Endometrial microvascular endothelial cells (primary cell): ENCODE data around the gene MTHFD1L. TPM values are rescaled to one million over a fixed set of nuclear protein-coding genes. Genes with fewer than 3 reads are reported as not detected.

Experiments used
- in situ Hi-C: cut with HindIII; loops from 2 replicates; pipeline ENCODE4 v1.10.0; 2017; ENCODE audit warnings: low sequenced_read_pairs, low pct_unique_long_range_greater_than_20kb; ENCODE audit errors: inconsistent ontology term
- total RNA-seq: library from RNA; depleted of rRNA; stranded (reverse); fragments of >200 nt; gene quantifications from one replicate; pipeline ENCODE4 v1.2.3, GENCODE V29; 2015; ENCODE audit errors: inconsistent ontology term

MTHFD1L gene
- total RNA-seq, 1 donor from 2014 or later: 48.4 TPM

GRCh38 chr6:150863213-150863928 lies 2.1 kb upstream of the MTHFD1L start:
- in situ Hi-C loops: no loop called here

DNA sequence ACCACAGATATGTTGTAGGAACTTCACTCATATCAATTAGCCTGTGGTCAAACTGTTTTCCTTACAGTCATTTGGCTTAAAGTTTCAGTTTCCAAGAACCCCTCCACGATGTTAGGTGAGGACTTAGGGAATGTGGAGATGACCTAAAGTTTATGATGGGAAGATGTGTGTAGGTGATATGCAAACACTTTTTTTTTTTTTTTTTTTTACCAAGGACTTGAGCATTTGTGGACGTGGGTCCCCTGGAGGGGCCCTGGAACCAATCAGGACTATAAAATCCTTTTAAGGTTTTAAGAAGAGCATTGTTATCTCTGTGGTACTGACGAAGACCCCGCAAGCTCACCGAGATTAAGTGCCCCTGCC lies 478 bp upstream of the MTHFD1L start:
- in situ Hi-C loops: no loop called here

GRCh38 chr6:150866147-150866990 lies 867 bp downstream of the MTHFD1L start:
- in situ Hi-C loops: no loop called here

GRCh38 chr6:150866991-150867501 lies 1.5 kb downstream of the MTHFD1L start:
- in situ Hi-C loops: no loop called here

DNA sequence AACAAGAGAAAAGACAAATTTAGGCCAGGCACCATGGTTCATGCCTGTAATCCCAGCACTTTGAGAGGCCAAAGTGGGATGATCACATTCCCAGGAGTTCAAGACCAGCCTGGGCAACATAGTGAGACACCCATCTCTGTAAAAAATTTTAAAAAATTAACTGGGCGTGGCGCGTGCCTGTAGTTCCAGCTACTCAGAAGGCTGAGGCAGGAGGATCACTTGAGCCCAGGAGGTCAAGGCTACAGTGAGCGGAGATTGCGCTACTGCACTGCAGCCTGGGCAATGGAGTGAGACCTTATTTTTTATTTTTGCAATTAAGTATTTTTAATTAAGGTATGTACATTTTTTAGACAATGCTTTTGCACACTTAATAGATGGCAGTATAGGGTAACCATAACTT lies 3.3 kb downstream of the MTHFD1L start:
- in situ Hi-C loops: no loop called here

DNA sequence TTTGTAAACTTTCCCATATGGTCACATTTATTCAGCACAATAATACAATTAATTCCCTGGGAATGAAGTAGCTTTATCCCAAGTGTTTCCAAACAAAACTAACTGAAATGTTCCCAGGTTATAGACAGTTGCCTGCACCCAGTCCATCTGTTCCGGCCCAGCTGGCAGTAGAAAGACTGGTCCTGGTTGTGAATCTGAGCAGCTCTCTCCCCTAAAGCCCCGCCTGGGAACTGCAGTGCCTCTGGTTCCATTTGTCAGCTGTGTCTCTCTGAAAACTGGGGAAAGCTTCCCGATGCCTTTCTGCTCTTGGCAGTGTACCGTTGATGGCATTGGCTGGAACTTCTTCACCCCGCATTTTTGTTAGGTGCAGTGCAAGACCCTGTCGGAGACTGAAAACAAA lies 8.7 kb downstream of the MTHFD1L start:
- in situ Hi-C loops: no loop called here

- in situ Hi-C loops: loop anchor here (25.0 kb wide), 2 partner anchors 136 to 486 kb away; no protein-coding TSS in a partner anchor
Observed at GRCh38 chr6:150875841-150876240, 10.3 kb downstream of the MTHFD1L start.

DNA sequence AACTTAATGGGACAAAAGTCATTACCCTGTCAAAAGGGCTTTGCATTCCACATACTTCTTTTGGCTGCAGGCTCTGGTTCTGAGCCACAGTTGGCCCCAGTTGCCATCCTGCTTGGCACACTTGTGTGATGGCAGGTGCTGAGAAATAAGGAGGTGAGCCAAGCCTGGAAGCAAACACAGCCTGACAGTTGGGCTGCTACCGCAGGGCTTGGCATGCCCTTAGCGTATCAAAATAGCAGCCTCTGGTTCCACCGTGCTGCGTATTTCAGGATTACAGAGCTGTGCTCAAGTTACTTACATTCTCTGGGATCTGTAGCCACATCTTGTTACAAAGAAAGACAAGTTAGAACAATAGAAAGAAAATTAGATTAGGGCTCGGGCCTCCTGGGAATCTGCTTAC lies 11.1 kb downstream of the MTHFD1L start:
- in situ Hi-C loops: loop anchor here (25.0 kb wide), 2 partner anchors 136 to 486 kb away; no protein-coding TSS in a partner anchor

DNA sequence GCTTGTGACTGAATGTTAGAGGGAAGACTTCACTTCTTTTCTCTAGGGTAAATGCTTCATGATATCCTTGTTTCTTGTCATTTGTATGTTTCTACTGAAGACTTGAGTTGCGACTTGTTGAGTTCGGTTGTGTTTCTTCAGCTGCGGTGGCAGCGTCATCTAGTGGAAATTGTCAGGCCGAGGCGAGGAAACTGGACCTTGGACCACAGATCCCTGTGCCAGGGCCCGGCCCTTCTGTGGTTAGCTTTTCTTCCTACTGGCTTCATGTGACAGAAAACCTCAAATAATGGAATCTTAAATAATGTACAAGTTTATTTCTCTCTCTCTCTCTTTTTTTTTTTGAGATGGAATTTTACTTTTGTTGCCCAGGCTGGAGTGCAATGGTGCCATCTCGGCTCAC lies 12.4 kb downstream of the MTHFD1L start:
- in situ Hi-C loops: loop anchor here (25.0 kb wide), 2 partner anchors 134 to 484 kb away; no protein-coding TSS in a partner anchor

GRCh38 chr6:150878347-150879213 lies 13.1 kb downstream of the MTHFD1L start:
- in situ Hi-C loops: loop anchor here (25.0 kb wide), 2 partner anchors 134 to 484 kb away; no protein-coding TSS in a partner anchor

DNA sequence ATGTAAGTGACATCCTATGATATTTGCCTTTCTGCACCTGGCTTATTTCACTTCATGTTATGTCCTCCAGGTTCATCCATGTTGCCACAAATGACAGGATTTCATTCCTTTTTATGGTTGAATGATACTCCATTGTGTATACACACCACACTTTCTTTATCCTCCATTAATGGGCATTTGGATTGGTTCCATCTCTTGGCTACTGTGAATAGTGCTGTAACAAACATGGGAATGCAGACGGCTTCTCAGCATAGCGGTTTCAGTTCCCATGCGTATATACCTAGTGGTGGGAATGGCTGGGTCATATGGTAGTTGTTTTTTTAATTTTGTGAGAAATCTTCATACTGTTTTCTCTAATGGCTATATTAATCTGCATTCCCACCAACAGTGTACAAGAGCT lies 14.8 kb downstream of the MTHFD1L start:
- in situ Hi-C loops: loop anchor here (25.0 kb wide), 2 partner anchors 132 to 482 kb away; no protein-coding TSS in a partner anchor

DNA sequence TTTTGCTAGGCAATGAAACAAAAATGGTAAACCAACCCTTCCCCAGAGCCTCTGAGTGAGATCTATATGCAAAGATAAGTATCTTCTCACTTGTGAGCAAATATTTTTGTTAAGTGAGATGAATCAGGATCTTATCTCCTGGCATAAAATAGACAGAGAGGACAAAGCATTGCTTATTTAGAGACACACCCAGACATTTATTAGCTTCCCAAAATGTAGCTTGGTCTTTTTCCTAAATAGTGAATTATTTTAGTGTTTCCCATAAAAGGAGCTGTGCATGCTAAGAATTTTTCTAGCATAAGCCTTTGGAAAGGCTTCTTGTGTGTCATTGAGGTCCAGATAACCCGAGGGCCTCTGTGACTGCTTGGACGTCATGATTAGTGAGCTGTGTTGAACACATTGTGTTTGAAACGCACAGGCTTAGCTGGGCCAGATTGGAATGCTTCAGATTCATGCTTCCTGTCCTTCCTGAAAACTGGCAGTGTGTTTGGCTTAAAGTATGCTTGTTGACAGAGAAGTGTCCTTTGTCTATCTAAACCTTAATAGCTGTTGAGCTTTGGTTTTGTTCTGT lies 16.5 kb downstream of the MTHFD1L start:
- in situ Hi-C loops: loop anchor here (25.0 kb wide), 2 partner anchors 130 to 480 kb away; no protein-coding TSS in a partner anchor

- in situ Hi-C loops: loop anchor here (25.0 kb wide), 2 partner anchors 129 to 479 kb away; no protein-coding TSS in a partner anchor
Observed at GRCh38 chr6:150883521-150883920, 18.0 kb downstream of the MTHFD1L start.

- in situ Hi-C loops: loop anchor here (25.0 kb wide), 2 partner anchors 126 to 476 kb away; no protein-coding TSS in a partner anchor
Observed at GRCh38 chr6:150886155-150886554, 20.7 kb downstream of the MTHFD1L start.

GRCh38 chr6:150887978-150888563 lies 22.6 kb downstream of the MTHFD1L start:
- in situ Hi-C loops: loop anchor here (25.0 kb wide), 2 partner anchors 124 to 474 kb away; no protein-coding TSS in a partner anchor

DNA sequence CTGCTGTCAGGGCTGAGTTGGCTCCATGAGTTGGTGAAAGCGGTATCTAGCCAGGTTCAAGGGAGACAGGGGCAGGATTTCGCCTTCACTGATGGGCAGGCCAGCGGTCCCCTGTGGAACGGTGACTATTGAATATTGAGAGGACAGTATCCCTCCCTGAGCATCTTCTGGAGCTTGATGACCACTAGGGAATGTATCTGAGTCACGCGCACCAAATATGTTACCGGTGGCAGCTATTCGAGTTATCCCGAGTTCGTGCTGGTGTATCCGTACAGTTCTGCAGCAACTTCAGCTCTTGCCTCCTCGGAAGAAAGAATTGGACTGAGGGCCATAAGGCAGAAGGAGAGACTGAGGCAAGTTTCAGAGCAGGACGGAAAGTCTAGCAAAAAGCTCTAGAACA lies 24.8 kb downstream of the MTHFD1L start:
- in situ Hi-C loops: loop anchor here (25.0 kb wide), 2 partner anchors 122 to 472 kb away; no protein-coding TSS in a partner anchor

- in situ Hi-C loops: loop anchor here (25.0 kb wide), 2 partner anchors 120 to 470 kb away; no protein-coding TSS in a partner anchor
Observed at GRCh38 chr6:150891888-150892485, 26.5 kb downstream of the MTHFD1L start.
